HEK293T (cell line): ENCODE results near the gene CTNNAL1.

Experiments used
- ELF4 ChIP-seq: fragments of 450-650 bp; IDR thresholded peaks from 2 replicates; pipeline ENCODE4 v1.6.1; 2017; ENCODE audit warnings: antibody characterized with exemption
- FOXA1 ChIP-seq: fragments of 450-650 bp; IDR thresholded peaks from 2 replicates; pipeline ENCODE4 v1.6.1; 2016; ENCODE audit warnings: mild to moderate bottlenecking
- SP1 ChIP-seq: fragments of 450-650 bp; IDR thresholded peaks from 2 replicates; pipeline ENCODE4 v1.6.1; 2017

GRCh38 chr9:109002141-109002540, 11.2 kb downstream of the CTNNAL1 start:
- TF ChIP-seq ELF4, result no peak
- TF ChIP-seq SP1, result no peak
- no peak for TF ChIP-seq FOXA1
